Panc1 (cell line): ENCODE results near the gene HPDL. TPM values are rescaled to one million over a fixed set of nuclear protein-coding genes. Genes with fewer than 3 reads are reported as not detected.
"Not testable (repeated sequence)": the region's sequence is repeated elsewhere in the genome, so short reads cannot be mapped to it uniquely, and the experiment has no call there.

ENCODE experiments used
- ATAC-seq: fragments of 200-7000 bp; cut with Tn5 transposase; 2 replicates; pipeline ENCODE4 v1.9.1; 2020; ENCODE audit warnings: mild to moderate bottlenecking, moderate library complexity
- BruUV-seq: library from RNA; stranded (reverse); fragments of 400-500 nt; replicated peaks from 2 replicates; lab custom pipeline; 2021; lab: Mats Ljungman, UMichigan
- CTCF ChIA-PET: fragments of 300-600 bp; sonication (Branson Sonifier 250); formaldehyde crosslinking; loops from one replicate; lab custom pipeline; 2022; ENCODE audit warnings: antibody characterized with exemption; lab: Charles Lee
- POLR2A ChIA-PET: fragments of 300-600 bp; sonication (Branson Sonifier 250); formaldehyde crosslinking; loops from one replicate; lab custom pipeline; 2022; ENCODE audit warnings: antibody characterized with exemption; lab: Charles Lee
- DNase-seq: peaks from one replicate; pipeline ENCODE4 v3.0.0-alpha.2; 2010; ENCODE audit warnings: low read depth, low spot score
- H3K27ac ChIP-seq: 2 replicates; pipeline ENCODE4 v1.5.1; 2011; ENCODE audit warnings: mild to moderate bottlenecking, low read length, inconsistent platforms
- H3K27me3 ChIP-seq: fragments of 200-500 bp; sonication (Bioruptor generic); 2 replicates; pipeline ENCODE4 v1.6.0; 2014; ENCODE audit warnings: low read length, inconsistent platforms; ENCODE audit not compliant: control insufficient read depth, insufficient read depth
- H3K36me3 ChIP-seq: fragments of 200-500 bp; sonication (Bioruptor generic); 2 replicates; pipeline ENCODE4 v1.5.1; 2014; ENCODE audit warnings: inconsistent platforms, mild to moderate bottlenecking, low read length, moderate library complexity; ENCODE audit not compliant: control insufficient read depth, insufficient read depth
- H3K4me1 ChIP-seq: 2 replicates; pipeline ENCODE4 v1.5.1; 2011; ENCODE audit warnings: inconsistent platforms, mild to moderate bottlenecking, low read length, moderate library complexity; ENCODE audit not compliant: control insufficient read depth, insufficient read depth
- H3K4me3 ChIP-seq, 2 experiments: 2 replicates each; pipeline ENCODE4 v1.5.1; 2011 to 2012; ENCODE audit warnings: low read depth in 2 of 2, low read length in 2 of 2, mild to moderate bottlenecking in 2 of 2, inconsistent platforms in 1 of 2, moderate library complexity in 1 of 2
- H3K9me3 ChIP-seq: fragments of 200-500 bp; sonication (Bioruptor generic); 2 replicates; pipeline ENCODE4 v1.5.1; 2014; ENCODE audit warnings: low read depth, mild to moderate bottlenecking, inconsistent platforms, low read length, moderate library complexity; ENCODE audit not compliant: control insufficient read depth, insufficient read depth
- CTCF ChIP-seq: fragments of 450-650 bp; IDR thresholded peaks from 2 replicates; pipeline ENCODE4 v1.5.1; 2017; ENCODE audit warnings: mild to moderate bottlenecking
- REST ChIP-seq, 2 experiments: IDR thresholded peaks; 2 replicates each; pipeline ENCODE4 v1.6.1; 2011 to 2012; ENCODE audit warnings: low read depth in 2 of 2, control low read depth in 1 of 2, low read length in 1 of 2, mild to moderate bottlenecking in 1 of 2, moderate library complexity in 1 of 2; ENCODE audit not compliant: insufficient read depth in 1 of 2
- TCF7L2 ChIP-seq: IDR thresholded peaks from 2 replicates; pipeline ENCODE4 v1.6.1; 2011; ENCODE audit warnings: mild to moderate bottlenecking, low read depth, low read length, inconsistent platforms
- in situ Hi-C: cut with HindIII; loops from 2 replicates; pipeline ENCODE4 v1.10.0; 2016; ENCODE audit warnings: low sequenced_read_pairs, low pct_unique_long_range_greater_than_20kb
- intact Hi-C: fragments of 100-400 bp; cut with micrococcal nuclease; formaldehyde crosslinking; loops from one replicate; pipeline ENCODE4 v1.10.0; 2022; ENCODE audit not compliant: unreplicated experiment
- total RNA-seq: library from RNA; stranded (reverse); gene quantifications from one replicate; pipeline ENCODE4 v1.2.1, GENCODE V29; 2021; ENCODE audit not compliant: unreplicated experiment

Gene HPDL
- total RNA-seq, 1 experiment from 2014 or later = 1.9 TPM

GRCh38 chr1:45356186-45356585 is 29.5 kb downstream of the HPDL start:
- BruUV-seq = no TSS peak
- no peak overlapping the region for H3K4me3 ChIP-seq
- POLR2A ChIA-PET = interaction anchor here (0.7 to 2.2 kb wide), 2 partner anchors 8 to 162 kb away, joined by 6 to 7 read pairs; no protein-coding TSS in a partner anchor
- H3K4me1 ChIP-seq = no peaks in the 10 kb centered on the region; the same call in 1 of the 2 replicates
- no peaks in the 10 kb centered on the region for H3K9me3 ChIP-seq
- no peak for ATAC-seq
- H3K27me3 ChIP-seq = no peaks in the 10 kb centered on the region
- H3K27ac ChIP-seq = no peak overlapping the region
- intact Hi-C loops (no loop called here), in situ Hi-C loops (no loop called here)
- CTCF ChIA-PET = interaction anchor here (1.4 kb wide), 1 partner anchor 137 kb away, joined by 8 read pairs; no protein-coding TSS in a partner anchor
- TF ChIP-seq CTCF (no peak), TCF7L2 (no peak), REST (IDR thresholded peaks at IDR 0.05; ENCODE audit: insufficient read depth in 1 of 2, low read depth in 2 of 2, low read length in 1 of 2) (no peak)
- no peak for DNase-seq
- H3K36me3 ChIP-seq = no peaks in the 10 kb centered on the region

- ChIA-PET CTCF (interaction anchor here (1.5 to 4.3 kb wide), 3 partner anchors 47 to 140 kb away, joined by 3 to 32 read pairs (median 5); partner anchors contain the start of genes CCDC163, MMACHC and TESK2), POLR2A (no interaction called here)
- no TSS peak for BruUV-seq
- intact Hi-C loops (loop anchor here (1.0 kb wide), 1 partner anchor 133 kb away; no protein-coding TSS in a partner anchor), in situ Hi-C loops (no loop called here)
- H3K4me3 ChIP-seq = no peak overlapping the region
- H3K36me3 ChIP-seq = no peaks in the 10 kb centered on the region
- H3K27ac ChIP-seq = no peak overlapping the region
- ATAC-seq (peak; percentile 74), DNase-seq (no peak)
- no peaks in the 10 kb centered on the region for H3K27me3 ChIP-seq
- no peaks in the 10 kb centered on the region; the same call in 1 of the 2 replicates for H3K4me1 ChIP-seq
- H3K9me3 ChIP-seq = no peaks in the 10 kb centered on the region
- TF ChIP-seq CTCF = peak; percentile 81
- TF ChIP-seq REST (IDR thresholded peaks at IDR 0.05; ENCODE audit: insufficient read depth in 1 of 2, low read depth in 2 of 2, low read length in 1 of 2) = no peak
- no peak for TF ChIP-seq TCF7L2
These were observed 33.3 kb downstream of the HPDL start for GRCh38 chr1:45359882-45360513.

GRCh38 chr1:45360981-45361380 is 34.3 kb downstream of the HPDL start:
- DNase-seq, intact Hi-C loops, H3K27ac ChIP-seq, POLR2A ChIA-PET, in situ Hi-C loops, H3K36me3 ChIP-seq, H3K9me3 ChIP-seq, H3K4me1 ChIP-seq, BruUV-seq, H3K4me3 ChIP-seq, H3K27me3 ChIP-seq: not testable (repeated sequence)
- CTCF ChIA-PET = interaction anchor here (2.3 to 4.3 kb wide), 2 partner anchors 131 to 139 kb away, joined by 5 to 32 read pairs; partner anchors contain the start of genes CCDC163, MMACHC and TESK2
- peak; percentile 76; the same call in 1 of the 2 replicates for ATAC-seq
